SK-N-SH treated with all-trans-retinoic acid at 6 μM for 48 hours (cell line): ENCODE data around the gene EXOC1L.

ENCODE experiments used
- ATAC-seq: fragments of 200-7000 bp; cut with Tn5 transposase; 3 replicates; pipeline ENCODE4 v1.9.1; 2020; ENCODE audit warnings: mild to moderate bottlenecking, moderate library complexity
- BACH2 ChIP-seq: fragments of 250-450 bp; sonication (Bioruptor Pico); IDR thresholded peaks from 2 replicates; pipeline ENCODE4 v1.9.0; 2021; ENCODE audit warnings: mild to moderate bottlenecking, borderline replicate concordance
- CREB5 ChIP-seq: fragments of 250-450 bp; sonication (Bioruptor Pico); IDR thresholded peaks from 2 replicates; pipeline ENCODE4 v1.5.1; 2020; ENCODE audit warnings: low read depth, mild to moderate bottlenecking, moderate library complexity
- CSDC2 ChIP-seq: fragments of 250-450 bp; sonication (Bioruptor Pico); IDR thresholded peaks from 2 replicates; pipeline ENCODE4 v1.5.0; 2020; ENCODE audit warnings: mild to moderate bottlenecking, moderate library complexity
- CSRNP3 ChIP-seq: fragments of 250-450 bp; sonication (Bioruptor Pico); IDR thresholded peaks from 2 replicates; pipeline ENCODE4 v1.5.1; 2021; ENCODE audit warnings: mild to moderate bottlenecking, moderate library complexity
- ESRRG ChIP-seq: fragments of 250-450 bp; sonication (Bioruptor Pico); IDR thresholded peaks from 2 replicates; pipeline ENCODE4 v1.6.1; 2021; ENCODE audit warnings: mild to moderate bottlenecking
- GLIS3 ChIP-seq: fragments of 250-450 bp; sonication (Bioruptor Pico); IDR thresholded peaks from 2 replicates; pipeline ENCODE4 v1.5.0; 2020; ENCODE audit warnings: mild to moderate bottlenecking, moderate library complexity
- ISL1 ChIP-seq: fragments of 250-450 bp; sonication (Bioruptor Pico); IDR thresholded peaks from 2 replicates; pipeline ENCODE4 v2.1.2; 2022; ENCODE audit warnings: mild to moderate bottlenecking, moderate library complexity
- PATZ1 ChIP-seq: fragments of 250-450 bp; sonication (Bioruptor Pico); IDR thresholded peaks from 2 replicates; pipeline ENCODE4 v1.8.0; 2020; ENCODE audit warnings: mild to moderate bottlenecking, moderate library complexity, borderline replicate concordance
- POU6F1 ChIP-seq: fragments of 250-450 bp; sonication (Bioruptor Pico); IDR thresholded peaks from 2 replicates; pipeline ENCODE4 v1.8.0; 2021; ENCODE audit warnings: low read depth, mild to moderate bottlenecking, moderate library complexity, borderline replicate concordance
- RARB ChIP-seq: fragments of 250-450 bp; sonication (Bioruptor Pico); IDR thresholded peaks from 2 replicates; pipeline ENCODE4 v1.8.0; 2021; ENCODE audit warnings: mild to moderate bottlenecking, moderate library complexity
- TCF4 ChIP-seq: fragments of 250-450 bp; sonication (Bioruptor Pico); IDR thresholded peaks from 2 replicates; pipeline ENCODE4 v1.8.0; 2021; ENCODE audit warnings: mild to moderate bottlenecking, moderate library complexity, borderline replicate concordance
- TOX ChIP-seq: fragments of 250-450 bp; sonication (Bioruptor Pico); IDR thresholded peaks from 2 replicates; pipeline ENCODE4 v1.8.0; 2021; ENCODE audit warnings: mild to moderate bottlenecking, moderate library complexity, borderline replicate concordance
- TSHZ2 ChIP-seq: fragments of 250-450 bp; sonication (Bioruptor Pico); IDR thresholded peaks from 2 replicates; pipeline ENCODE4 v1.5.0; 2020; ENCODE audit warnings: mild to moderate bottlenecking, moderate library complexity
- ZC3H10 ChIP-seq: fragments of 250-450 bp; sonication (Bioruptor Pico); IDR thresholded peaks from 2 replicates; pipeline ENCODE4 v1.5.1; 2021; ENCODE audit warnings: mild to moderate bottlenecking, moderate library complexity
- ZFP3 ChIP-seq: fragments of 250-450 bp; sonication (Bioruptor Pico); IDR thresholded peaks from 2 replicates; pipeline ENCODE4 v1.5.0; 2020; ENCODE audit warnings: mild to moderate bottlenecking, moderate library complexity
- ZFP30 ChIP-seq: fragments of 450-650 bp; formaldehyde crosslinking; IDR thresholded peaks from 2 replicates; pipeline ENCODE4 v1.5.0; 2022; ENCODE audit warnings: mild to moderate bottlenecking, moderate library complexity
- ZNF8 ChIP-seq: fragments of 450-650 bp; formaldehyde crosslinking; IDR thresholded peaks from 2 replicates; pipeline ENCODE4 v1.5.0; 2020; ENCODE audit warnings: mild to moderate bottlenecking, moderate library complexity

Gene EXOC1L

GRCh38 chr4:55857586-55857985, 38.0 kb downstream of the EXOC1L start:
- TF ChIP-seq TCF4 (CRISPR knock-in tag) (no peak), CSRNP3 (CRISPR knock-in tag) (no peak), POU6F1 (CRISPR knock-in tag) (no peak), ZFP30 (CRISPR knock-in tag) (no peak), TSHZ2 (CRISPR knock-in tag) (no peak), ZNF8 (CRISPR knock-in tag) (no peak; the same call in 1 of the 2 replicates), CSDC2 (CRISPR knock-in tag) (no peak), BACH2 (CRISPR knock-in tag) (no peak), ZC3H10 (CRISPR knock-in tag) (no peak), ZFP3 (no peak), RARB (CRISPR knock-in tag) (no peak), PATZ1 (no peak), GLIS3 (no peak)
- no peak for ATAC-seq

GRCh38 chr4:55859711-55860110, 40.1 kb downstream of the EXOC1L start:
- no peak; the same call in 2 of the 3 replicates for ATAC-seq
- TF ChIP-seq ESRRG (no peak), CREB5 (peak; percentile 59; the same call in 1 of the 2 replicates), ISL1 (CRISPR knock-in tag) (peak; percentile 73; the same call in 1 of the 2 replicates)
- TF ChIP-seq, all 23 proteins: peak for 2

- ATAC-seq: no peak
- TF ChIP-seq ZNF8 (CRISPR knock-in tag): peak; percentile 94
- TF ChIP-seq PATZ1: no peak
Measured at GRCh38 chr4:55864577-55865223, 45.1 kb downstream of the EXOC1L start.

GRCh38 chr4:55865228-55865806, 45.7 kb downstream of the EXOC1L start:
- no peak for TF ChIP-seq ESRRG
- TF ChIP-seq TOX (CRISPR knock-in tag): no peak
- ATAC-seq: peak; percentile 47
